Activated CD4-positive, alpha-beta T cell treated with anti-CD3 and anti-CD28 coated beads, Interleukin-2, amount 10 ng/mL, durations not matched to agents 7 days and 5 days (primary cell): Measurements from ENCODE around the gene ARL8A. TPM values are rescaled to one million over a fixed set of nuclear protein-coding genes. Genes with fewer than 3 reads are reported as not detected.

Experiments
- CTCF ChIA-PET: fragments of 350-600 bp; sonication (Branson Sonifier 250); formaldehyde crosslinking; loops from one replicate; lab custom pipeline; 2021; ENCODE audit warnings: antibody characterized with exemption; lab: Charles Lee
- POLR2A ChIA-PET: fragments of 350-600 bp; sonication (Branson Sonifier 250); formaldehyde crosslinking; loops from one replicate; lab custom pipeline; 2021; ENCODE audit warnings: antibody characterized with exemption; lab: Charles Lee
- DNase-seq: peaks from one replicate; pipeline ENCODE4 v3.0.0-alpha.2; 2020
- H3K27ac Mint-ChIP-seq: one replicate; pipeline ENCODE4 v1.8.0; 2021; ENCODE audit warnings: mild to moderate bottlenecking, moderate library complexity, mixed read lengths
- H3K27me3 Mint-ChIP-seq: one replicate; pipeline ENCODE4 v1.8.0; 2021; ENCODE audit warnings: mixed read lengths
- H3K36me3 Mint-ChIP-seq: one replicate; pipeline ENCODE4 v1.8.0; 2021; ENCODE audit warnings: low read depth, mixed read lengths
- H3K4me1 Mint-ChIP-seq: one replicate; pipeline ENCODE4 v1.8.0; 2021; ENCODE audit warnings: mixed read lengths
- H3K4me3 Mint-ChIP-seq: one replicate; pipeline ENCODE4 v1.8.0; 2021; ENCODE audit warnings: mild to moderate bottlenecking, moderate library complexity, mixed read lengths
- H3K9me3 Mint-ChIP-seq: one replicate; pipeline ENCODE4 v1.8.0; 2021; ENCODE audit warnings: mixed read lengths
- total RNA-seq, 2 experiments: library from RNA; stranded (reverse); gene quantifications; one replicate each; pipeline ENCODE4 v1.2.3, GENCODE V29; 2021

ARL8A gene
- total RNA-seq, 2 experiments from 2014 or later = 51.6 to 53.8 TPM

- Mint-ChIP-seq H3K4me1 (no peaks in the 10 kb centered on the region), H3K27ac (no peak overlapping the region), H3K27me3 (peaks cover 10% of the 10 kb centered on the region), H3K9me3 (no peaks in the 10 kb centered on the region), H3K4me3 (no peak overlapping the region), H3K36me3 (peaks cover 3% of the 10 kb centered on the region)
- ChIA-PET CTCF (interaction anchor here (0.7 to 1.3 kb wide), 3 partner anchors 15 to 245 kb away, joined by 3 read pairs; no protein-coding TSS in a partner anchor), POLR2A (no interaction called here)
- no peak for DNase-seq
Measured at GRCh38 chr1:202129453-202130296, 14.9 kb downstream of the ARL8A start.

GRCh38 chr1:202127836-202128622 lies 16.5 kb downstream of the ARL8A start:
- peaks cover 20% of the 10 kb centered on the region for H3K27me3 Mint-ChIP-seq
- no peak overlapping the region for H3K27ac Mint-ChIP-seq
- DNase-seq = no peak
- no peaks in the 10 kb centered on the region for H3K36me3 Mint-ChIP-seq
- ChIA-PET POLR2A (interaction anchor here (0.6 kb wide), 1 partner anchor 31 kb away, joined by 3 read pairs; no protein-coding TSS in a partner anchor), CTCF (interaction anchor here (0.6 kb wide), 1 partner anchor 50 kb away, joined by 3 read pairs; no protein-coding TSS in a partner anchor)
- H3K4me3 Mint-ChIP-seq = no peak overlapping the region
- no peaks in the 10 kb centered on the region for H3K9me3 Mint-ChIP-seq
- H3K4me1 Mint-ChIP-seq = no peaks in the 10 kb centered on the region

GRCh38 chr1:202127061-202127460 lies 17.5 kb downstream of the ARL8A start:
- CTCF ChIA-PET = no interaction called here
- POLR2A ChIA-PET = no interaction called here
- no peak for DNase-seq
- Mint-ChIP-seq H3K4me1 (no peaks in the 10 kb centered on the region), H3K27me3 (peaks cover 20% of the 10 kb centered on the region), H3K27ac (no peak overlapping the region), H3K36me3 (no peaks in the 10 kb centered on the region), H3K9me3 (no peaks in the 10 kb centered on the region), H3K4me3 (no peak overlapping the region)

DNA sequence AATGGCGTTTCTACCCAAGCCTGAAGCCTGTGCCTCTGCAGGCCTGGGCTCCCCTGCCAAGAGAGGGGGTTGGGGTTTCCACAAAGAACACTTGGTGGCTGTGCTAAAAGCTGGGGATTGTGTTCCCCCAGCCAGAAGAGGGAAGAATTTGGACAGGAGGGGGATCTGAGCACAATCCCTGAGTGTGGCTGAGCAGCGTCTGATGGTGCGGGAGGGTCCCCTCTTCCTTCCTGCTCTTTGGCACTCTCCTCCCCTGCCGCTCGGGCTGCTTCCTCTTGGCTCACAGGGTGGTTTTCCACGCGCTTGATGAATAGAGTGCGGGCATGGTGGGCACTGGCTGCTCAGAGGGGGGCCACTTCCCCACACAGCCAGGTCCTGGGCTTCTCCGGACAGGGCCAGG lies 18.1 kb downstream of the ARL8A start:
- Mint-ChIP-seq H3K36me3 (no peaks in the 10 kb centered on the region), H3K27me3 (peaks cover 20% of the 10 kb centered on the region), H3K9me3 (no peaks in the 10 kb centered on the region), H3K27ac (no peak overlapping the region), H3K4me3 (no peak overlapping the region), H3K4me1 (no peaks in the 10 kb centered on the region)
- DNase-seq = no peak
- POLR2A ChIA-PET = no interaction called here
- CTCF ChIA-PET = interaction anchor here (0.9 kb wide), 1 partner anchor 9 kb away, joined by 3 read pairs; no protein-coding TSS in a partner anchor

- no peak for DNase-seq
- ChIA-PET POLR2A (no interaction called here), CTCF (interaction anchor here (0.6 to 0.9 kb wide), 4 partner anchors 10 to 357 kb away, joined by 3 to 5 read pairs (median 4); no protein-coding TSS in a partner anchor)
- Mint-ChIP-seq H3K36me3 (no peaks in the 10 kb centered on the region), H3K27me3 (peaks cover 20% of the 10 kb centered on the region), H3K4me3 (no peak overlapping the region), H3K4me1 (no peaks in the 10 kb centered on the region), H3K27ac (no peak overlapping the region), H3K9me3 (no peaks in the 10 kb centered on the region)
Measured at GRCh38 chr1:202125611-202126010, 18.9 kb downstream of the ARL8A start.

DNA sequence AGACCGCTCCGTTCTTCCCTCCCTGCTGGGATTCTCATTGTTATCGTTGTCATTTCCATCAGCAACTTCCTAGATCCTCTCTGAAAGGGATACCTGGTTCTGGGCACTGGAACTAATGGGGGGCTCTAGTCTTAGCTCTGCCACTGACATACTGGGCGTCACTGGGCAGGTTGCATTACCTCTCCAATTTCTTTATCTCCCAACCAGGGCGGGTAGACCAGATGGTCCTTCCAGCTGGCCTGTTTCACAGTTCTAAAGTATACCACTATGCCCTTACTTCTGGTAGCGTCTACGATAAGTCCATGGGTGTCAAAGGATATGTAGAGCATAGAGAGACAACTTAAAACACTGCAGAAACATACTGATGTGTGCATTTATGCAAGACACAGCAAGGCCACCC lies 20.4 kb downstream of the ARL8A start:
- no peaks in the 10 kb centered on the region for H3K4me1 Mint-ChIP-seq
- ChIA-PET CTCF (interaction anchor here (1.2 to 1.3 kb wide), 2 partner anchors 9 to 19 kb away, joined by 3 to 4 read pairs; no protein-coding TSS in a partner anchor), POLR2A (no interaction called here)
- peaks cover 20% of the 10 kb centered on the region for H3K27me3 Mint-ChIP-seq
- H3K9me3 Mint-ChIP-seq = no peaks in the 10 kb centered on the region
- no peaks in the 10 kb centered on the region for H3K36me3 Mint-ChIP-seq
- DNase-seq = no peak
- H3K4me3 Mint-ChIP-seq = no peak overlapping the region
- H3K27ac Mint-ChIP-seq = no peak overlapping the region

- Mint-ChIP-seq H3K27ac (no peak overlapping the region), H3K9me3 (no peaks in the 10 kb centered on the region), H3K36me3 (no peaks in the 10 kb centered on the region), H3K27me3 (peaks cover 20% of the 10 kb centered on the region), H3K4me1 (no peaks in the 10 kb centered on the region), H3K4me3 (no peak overlapping the region)
- POLR2A ChIA-PET = no interaction called here
- no peak for DNase-seq
- CTCF ChIA-PET = interaction anchor here (0.6 to 1.3 kb wide), 2 partner anchors 9 to 654 kb away, joined by 3 to 4 read pairs; no protein-coding TSS in a partner anchor
Measured at GRCh38 chr1:202123336-202123813, 21.2 kb downstream of the ARL8A start.

DNA sequence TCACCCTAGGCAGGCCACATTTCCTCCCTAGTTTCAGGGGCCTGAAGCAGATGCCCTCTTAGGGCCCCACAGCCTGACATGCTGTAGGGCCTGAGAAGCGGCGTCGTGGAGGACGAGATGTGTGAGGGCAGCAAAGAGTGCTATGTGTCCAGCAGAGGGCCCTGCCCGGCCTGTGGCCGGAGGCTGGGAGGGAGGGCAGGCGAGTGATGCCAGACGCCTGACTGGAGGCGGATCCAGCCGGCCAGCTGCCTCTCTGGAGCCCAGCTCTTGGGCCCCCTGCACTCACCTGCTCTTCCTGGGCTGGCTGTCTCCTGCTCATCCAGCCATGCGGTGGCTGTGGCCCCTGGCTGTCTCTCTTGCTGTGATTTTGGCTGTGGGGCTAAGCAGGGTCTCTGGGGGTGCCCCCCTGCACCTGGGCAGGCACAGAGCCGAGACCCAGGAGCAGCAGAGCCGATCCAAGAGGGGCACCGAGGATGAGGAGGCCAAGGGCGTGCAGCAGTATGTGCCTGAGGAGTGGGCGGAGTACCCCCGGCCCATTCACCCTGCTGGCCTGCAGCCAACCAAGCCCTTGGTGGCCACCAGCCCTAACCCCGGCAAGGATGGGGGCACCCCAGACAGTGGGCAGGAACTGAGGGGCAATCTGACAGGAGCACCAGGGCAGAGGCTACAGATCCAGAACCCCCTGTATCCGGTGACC lies 21.8 kb downstream of the ARL8A start, which contains the start of gene GPR37L1:
Gene GPR37L1, plus strand, starts transcription at position 279 of the 697 bp plus-strand sequence. Its CDS starts 47 bp downstream, at position 326.
- H3K4me1 Mint-ChIP-seq = no peaks in the 10 kb centered on the region
- CTCF ChIA-PET = interaction anchor here (0.6 to 1.3 kb wide), 3 partner anchors 10 to 654 kb away, joined by 3 to 5 read pairs (median 4); no protein-coding TSS in a partner anchor
- DNase-seq = no peak
- H3K9me3 Mint-ChIP-seq = no peaks in the 10 kb centered on the region
- peaks cover 20% of the 10 kb centered on the region for H3K27me3 Mint-ChIP-seq
- H3K4me3 Mint-ChIP-seq = no peak within 1 kb of the TSS
- POLR2A ChIA-PET = no interaction called here
- H3K27ac Mint-ChIP-seq = no peak within 1 kb of the TSS
- no peaks in the 10 kb centered on the region for H3K36me3 Mint-ChIP-seq

DNA sequence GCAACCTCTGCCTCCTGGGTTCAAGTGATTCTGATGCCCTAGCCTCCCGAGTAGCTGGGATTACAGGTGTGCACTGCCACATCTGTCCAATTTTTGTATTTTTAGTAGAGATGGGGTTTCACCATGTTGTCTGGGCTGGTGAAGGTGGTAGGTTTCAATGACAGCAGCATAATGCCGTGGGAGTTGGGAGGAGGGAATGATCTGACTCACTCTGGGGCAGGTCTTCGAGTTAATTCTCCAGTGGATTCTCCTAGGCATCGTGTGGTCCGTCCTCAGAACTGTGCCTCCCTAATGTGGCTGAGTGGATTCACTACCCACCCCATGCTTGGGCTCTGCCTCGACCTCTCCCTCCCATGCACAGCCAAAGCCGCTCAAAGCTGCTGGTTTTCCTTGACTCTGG lies 23.5 kb downstream of the ARL8A start:
- Mint-ChIP-seq H3K4me3 (no peak overlapping the region), H3K9me3 (no peaks in the 10 kb centered on the region), H3K36me3 (no peaks in the 10 kb centered on the region), H3K4me1 (no peaks in the 10 kb centered on the region), H3K27ac (no peak overlapping the region), H3K27me3 (peaks cover 17% of the 10 kb centered on the region)
- POLR2A ChIA-PET = no interaction called here
- no peak for DNase-seq
- CTCF ChIA-PET = no interaction called here

DNA sequence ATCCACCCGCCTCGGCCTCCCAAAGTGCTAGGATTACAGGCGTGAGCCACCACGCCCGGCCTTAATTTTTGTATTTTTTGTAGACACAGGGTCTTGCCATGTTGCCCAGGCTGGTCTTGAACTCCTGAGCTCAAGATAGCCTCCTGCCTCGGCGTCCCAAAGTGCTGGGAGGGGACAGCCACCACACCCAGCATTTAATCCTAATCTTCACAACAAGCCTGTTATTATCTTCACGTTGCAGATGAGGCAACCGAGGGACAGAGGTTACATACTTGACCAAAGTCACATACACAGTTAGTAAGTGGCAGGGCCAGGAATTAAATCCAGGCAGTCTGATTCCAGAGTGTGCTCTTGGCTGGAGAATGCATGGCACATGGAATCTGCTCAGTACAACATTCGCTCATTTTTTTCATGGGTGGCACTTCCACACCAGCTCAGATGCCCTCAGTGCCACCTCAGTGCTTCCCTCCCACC lies 26.6 kb downstream of the ARL8A start:
- H3K4me1 Mint-ChIP-seq = no peaks in the 10 kb centered on the region

GRCh38 chr1:202116287-202116686 lies 28.2 kb downstream of the ARL8A start:
- CTCF ChIA-PET = no interaction called here
- H3K4me3 Mint-ChIP-seq = no peak overlapping the region
- no peak overlapping the region for H3K27ac Mint-ChIP-seq
- H3K36me3 Mint-ChIP-seq = no peaks in the 10 kb centered on the region
- H3K4me1 Mint-ChIP-seq = no peaks in the 10 kb centered on the region
- POLR2A ChIA-PET = no interaction called here
- no peak for DNase-seq
- H3K27me3 Mint-ChIP-seq = no peaks in the 10 kb centered on the region
- H3K9me3 Mint-ChIP-seq = no peaks in the 10 kb centered on the region

More for the DNA sequence above, 26.6 kb downstream of the ARL8A start:
- no peaks in the 10 kb centered on the region for H3K36me3 Mint-ChIP-seq
- POLR2A ChIA-PET = no interaction called here
- no peaks in the 10 kb centered on the region for H3K9me3 Mint-ChIP-seq
- DNase-seq = no peak
- no peak overlapping the region for H3K4me3 Mint-ChIP-seq
- H3K27ac Mint-ChIP-seq = no peak overlapping the region
- CTCF ChIA-PET = no interaction called here
- H3K27me3 Mint-ChIP-seq = no peaks in the 10 kb centered on the region
